Fibroblast of mammary gland (primary cell): ENCODE results near the gene MYO7B.

Source experiments
- DNase-seq: peaks from one replicate; pipeline ENCODE4 v3.0.0-alpha.2; 2010; ENCODE audit warnings: low read depth
- H3K4me3 ChIP-seq: 2 replicates; pipeline ENCODE4 v1.5.1; 2011; ENCODE audit warnings: low read depth, mild to moderate bottlenecking, low read length, moderate library complexity; ENCODE audit not compliant: control insufficient read depth
- TF ChIP-seq, protein P1 (sequence below): conservative IDR thresholded peaks from 2 replicates; pipeline ENCODE4 v1.5.1; 2011; ENCODE audit warnings: low read depth, low read length, inconsistent platforms; ENCODE audit not compliant: control insufficient read depth, insufficient read depth

Gene MYO7B

DNA sequence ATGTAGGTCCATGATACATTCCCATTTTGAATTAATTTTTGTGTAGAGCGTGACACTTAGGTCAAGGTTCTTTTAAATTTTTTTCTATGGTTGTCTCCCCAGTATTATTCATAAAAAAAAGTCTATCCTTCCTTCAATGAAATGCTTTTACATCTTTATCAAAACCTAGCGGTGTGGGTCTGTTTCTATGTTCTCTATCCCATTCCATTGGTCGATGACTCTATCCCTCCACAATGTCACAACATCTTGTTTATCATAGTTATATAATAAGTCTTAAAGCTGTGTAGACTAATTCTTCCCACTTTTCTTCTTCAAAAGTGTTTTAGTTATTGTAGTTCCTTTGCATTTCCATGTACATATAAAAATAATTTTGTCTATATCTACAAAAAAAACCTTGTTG is 63.2 kb downstream of the MYO7B start:
- TF ChIP-seq, protein P1, sequence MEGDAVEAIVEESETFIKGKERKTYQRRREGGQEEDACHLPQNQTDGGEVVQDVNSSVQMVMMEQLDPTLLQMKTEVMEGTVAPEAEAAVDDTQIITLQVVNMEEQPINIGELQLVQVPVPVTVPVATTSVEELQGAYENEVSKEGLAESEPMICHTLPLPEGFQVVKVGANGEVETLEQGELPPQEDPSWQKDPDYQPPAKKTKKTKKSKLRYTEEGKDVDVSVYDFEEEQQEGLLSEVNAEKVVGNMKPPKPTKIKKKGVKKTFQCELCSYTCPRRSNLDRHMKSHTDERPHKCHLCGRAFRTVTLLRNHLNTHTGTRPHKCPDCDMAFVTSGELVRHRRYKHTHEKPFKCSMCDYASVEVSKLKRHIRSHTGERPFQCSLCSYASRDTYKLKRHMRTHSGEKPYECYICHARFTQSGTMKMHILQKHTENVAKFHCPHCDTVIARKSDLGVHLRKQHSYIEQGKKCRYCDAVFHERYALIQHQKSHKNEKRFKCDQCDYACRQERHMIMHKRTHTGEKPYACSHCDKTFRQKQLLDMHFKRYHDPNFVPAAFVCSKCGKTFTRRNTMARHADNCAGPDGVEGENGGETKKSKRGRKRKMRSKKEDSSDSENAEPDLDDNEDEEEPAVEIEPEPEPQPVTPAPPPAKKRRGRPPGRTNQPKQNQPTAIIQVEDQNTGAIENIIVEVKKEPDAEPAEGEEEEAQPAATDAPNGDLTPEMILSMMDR = no peak
- H3K4me3 ChIP-seq = no peak overlapping the region
- DNase-seq = peak; percentile 4

GRCh38 chr2:127599211-127599610 is 63.7 kb downstream of the MYO7B start:
- no peak for DNase-seq
- no peak overlapping the region for H3K4me3 ChIP-seq
- TF ChIP-seq, protein P1 = no peak

GRCh38 chr2:127604986-127605385 is 69.5 kb downstream of the MYO7B start:
- no peak overlapping the region for H3K4me3 ChIP-seq
- TF ChIP-seq, protein P1 = no peak
- no peak for DNase-seq

GRCh38 chr2:127605691-127606263 is 70.3 kb downstream of the MYO7B start:
- TF ChIP-seq, protein P1 = no peak
- H3K4me3 ChIP-seq = no peak overlapping the region
- DNase-seq = no peak

DNA sequence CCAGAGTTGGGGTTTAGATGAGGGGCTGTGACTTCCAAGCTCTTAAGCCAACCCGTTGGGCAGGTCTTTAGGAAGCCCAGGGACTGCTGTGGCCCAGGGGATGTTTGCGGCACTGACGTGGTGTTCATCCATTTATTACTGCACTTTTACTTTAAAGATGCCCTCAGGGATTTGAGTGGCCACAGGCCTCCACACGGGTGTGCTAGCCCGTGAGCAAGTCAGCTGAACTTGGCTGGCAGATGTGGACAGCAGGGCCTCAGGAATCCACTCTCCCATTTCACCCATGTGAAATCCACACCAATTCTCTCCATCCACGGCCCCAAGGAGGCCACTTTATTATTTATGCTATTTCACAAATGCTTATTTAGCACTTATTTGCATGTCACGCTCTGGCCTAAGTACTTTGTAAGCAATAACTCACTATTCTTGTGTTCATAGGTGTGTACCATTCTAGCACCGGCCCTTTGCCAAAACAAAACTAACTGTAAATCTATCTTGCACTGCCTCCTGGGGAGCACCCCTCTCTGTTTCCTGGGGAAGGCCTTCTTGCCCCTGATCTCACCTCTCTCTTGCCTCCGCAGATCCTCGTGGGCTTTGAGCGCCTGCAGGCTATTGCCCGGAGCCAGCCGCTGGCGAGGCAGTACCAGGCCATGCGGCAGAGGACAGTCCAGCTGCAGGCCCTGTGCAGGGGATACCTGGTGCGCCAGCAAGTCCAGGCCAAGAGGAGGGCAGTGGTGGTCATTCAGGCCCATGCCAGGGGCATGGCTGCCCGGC is 71.3 kb downstream of the MYO7B start:
- no peak overlapping the region for H3K4me3 ChIP-seq
- DNase-seq = no peak
- TF ChIP-seq, protein P1 = no peak

DNA sequence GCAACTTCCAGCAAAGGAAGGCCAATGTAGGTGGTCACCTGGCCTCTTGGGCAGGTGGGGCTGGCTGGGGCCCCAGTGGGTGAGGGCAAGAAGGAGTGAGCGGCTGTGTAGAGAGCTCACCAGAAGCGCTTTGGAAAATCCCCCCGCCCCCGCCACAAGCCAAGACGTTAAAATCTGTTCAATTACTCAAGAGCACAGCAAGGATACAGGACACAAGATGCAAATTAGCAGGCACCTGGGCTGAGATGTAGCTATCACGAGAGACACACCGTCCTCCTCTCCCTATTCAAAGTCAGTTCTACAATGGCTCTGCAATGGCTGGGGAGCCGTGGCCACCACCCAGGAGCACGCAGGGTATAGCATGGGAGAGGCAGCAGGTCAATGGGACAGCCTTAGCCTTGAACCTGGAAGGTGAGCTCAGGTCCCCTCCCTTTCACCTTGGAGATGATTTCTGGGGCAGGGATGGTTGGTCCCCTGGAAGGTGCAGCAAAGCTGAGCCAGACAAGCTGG is 72.0 kb downstream of the MYO7B start:
- no peak overlapping the region for H3K4me3 ChIP-seq
- TF ChIP-seq, protein P1 = no peak
- no peak for DNase-seq
